Left kidney (tissue), 2 donors: Measurements from ENCODE around the gene PCSK6. TPM values are rescaled to one million over a fixed set of nuclear protein-coding genes. Genes with fewer than 3 reads are reported as not detected.
A peak's percentile ranks its signal among the peaks of the same experiment; 100 is the strongest.
"Not testable (repeated sequence)": the region's sequence is repeated elsewhere in the genome, so short reads cannot be mapped to it uniquely, and the experiment has no call there.

ENCODE experiments used
- DNase-seq: peaks from one replicate; pipeline ENCODE4 v3.0.0-alpha.2; 2013
- polyA plus RNA-seq: library from polyadenylated mRNA; unstranded; fragments of 120-200 nt; gene quantifications from one replicate; pipeline ENCODE4 v1.2.1, GENCODE V29; 2013; ENCODE audit not compliant: insufficient read length

PCSK6 gene
- polyA plus RNA-seq, 1 donor, result 7.0 TPM

GRCh38 chr15:101378171-101378755, 111.2 kb downstream of the PCSK6 start:
- DNase-seq, result no peak

- no peak for DNase-seq
Observed at GRCh38 chr15:101376615-101377395, 112.7 kb downstream of the PCSK6 start.

- DNase-seq, result not testable (repeated sequence)
Observed at GRCh38 chr15:101375006-101375405, 114.5 kb downstream of the PCSK6 start.

- DNase-seq, result no peak
Observed at GRCh38 chr15:101374326-101374725, 115.2 kb downstream of the PCSK6 start.

- DNase-seq, result no peak
Observed at GRCh38 chr15:101373577-101373976, 115.9 kb downstream of the PCSK6 start.

- peak; percentile 26 for DNase-seq
Observed at GRCh38 chr15:101372960-101373525, 116.5 kb downstream of the PCSK6 start.

- peak; percentile 47 for DNase-seq
Observed at GRCh38 chr15:101372149-101372577, 117.3 kb downstream of the PCSK6 start.

- DNase-seq, result no peak
Observed at GRCh38 chr15:101371519-101371918, 118.0 kb downstream of the PCSK6 start.

- no peak for DNase-seq
Observed at GRCh38 chr15:101371081-101371480, 118.4 kb downstream of the PCSK6 start.

GRCh38 chr15:101370330-101371024, 119.0 kb downstream of the PCSK6 start:
- no peak for DNase-seq

GRCh38 chr15:101369676-101370075, 119.8 kb downstream of the PCSK6 start:
- DNase-seq, result no peak

- DNase-seq, result no peak
Observed at GRCh38 chr15:101368861-101369642, 120.5 kb downstream of the PCSK6 start.

GRCh38 chr15:101368086-101368780, 121.3 kb downstream of the PCSK6 start:
- DNase-seq, result no peak

- DNase-seq, result no peak
Observed at GRCh38 chr15:101366853-101367252, 122.7 kb downstream of the PCSK6 start.

- DNase-seq, result no peak
Observed at GRCh38 chr15:101362986-101363566, 126.4 kb downstream of the PCSK6 start.

- DNase-seq, result no peak
Observed at GRCh38 chr15:101362359-101362758, 127.1 kb downstream of the PCSK6 start.

GRCh38 chr15:101361418-101361817, 128.1 kb downstream of the PCSK6 start:
- DNase-seq, result no peak

GRCh38 chr15:101359365-101359947, 130.1 kb downstream of the PCSK6 start:
- no peak for DNase-seq

- no peak for DNase-seq
Observed at GRCh38 chr15:101358895-101359294, 130.6 kb downstream of the PCSK6 start.

- DNase-seq, result no peak
Observed at GRCh38 chr15:101357885-101358284, 131.6 kb downstream of the PCSK6 start.

GRCh38 chr15:101357333-101357732, 132.2 kb downstream of the PCSK6 start:
- no peak for DNase-seq
